HepG2 (cell line): Measurements from ENCODE around the gene CYP11A1.

ENCODE experiments used
- CTCF ChIP-seq: sonication (generic); formaldehyde crosslinking; IDR thresholded peaks from 2 replicates; pipeline ENCODE4 v1.5.0; 2020; ENCODE audit warnings: mild to moderate bottlenecking, missing genetic modification reagents, moderate library complexity
- MED1 ChIP-seq: sonication (generic); formaldehyde crosslinking; IDR thresholded peaks from 2 replicates; pipeline ENCODE4 v1.4.0; 2020; ENCODE audit warnings: missing genetic modification reagents
- UBTF ChIP-seq: sonication (generic); formaldehyde crosslinking; IDR thresholded peaks from 2 replicates; pipeline ENCODE4 v1.4.0; 2020; ENCODE audit warnings: mild to moderate bottlenecking, missing genetic modification reagents
- ZNF501 ChIP-seq: sonication (generic); formaldehyde crosslinking; IDR thresholded peaks from 2 replicates; pipeline ENCODE4 v1.5.1; 2020; ENCODE audit warnings: mild to moderate bottlenecking, moderate library complexity, missing genetic modification reagents

GRCh38 chr15:74394090-74394846 is 26.8 kb upstream of the CYP11A1 start:
- no peak for TF ChIP-seq ZNF501 (CRISPR knock-in tag)
- no peak for TF ChIP-seq MED1
- TF ChIP-seq CTCF (CRISPR knock-in tag): no peak
- no peak for TF ChIP-seq UBTF (CRISPR knock-in tag)
